Stimulated activated CD4-positive, alpha-beta T cell treated with anti-CD3 and anti-CD28 coated beads, Interleukin-1b, Interleukin-23, amount 100 ng/mL, for 48 hours (primary cell): ENCODE results near the gene LAMA4.

Experiments used
- DNase-seq: peaks from one replicate; pipeline ENCODE4 v3.0.0-alpha.2; 2020

LAMA4 gene

DNA sequence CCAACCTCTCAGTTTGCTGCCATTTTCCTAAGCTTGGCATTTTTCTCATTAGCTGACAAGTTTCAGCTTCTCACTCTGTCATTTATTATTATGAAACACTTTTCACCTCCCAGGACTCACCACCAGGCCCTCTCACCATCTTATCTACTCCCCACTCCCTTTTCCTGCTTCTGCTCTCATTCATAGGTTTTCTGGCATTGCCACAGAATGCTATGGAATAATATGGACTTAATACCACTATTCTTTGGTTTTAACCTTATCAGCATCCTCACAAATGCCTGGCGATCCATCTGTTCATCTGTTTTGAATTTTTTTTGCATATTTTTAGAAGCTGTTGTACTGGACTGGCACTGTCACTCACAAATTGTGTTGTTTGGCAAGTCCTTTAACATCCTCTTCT lies 16.4 kb upstream of the LAMA4 start:
- no peak for DNase-seq

DNA sequence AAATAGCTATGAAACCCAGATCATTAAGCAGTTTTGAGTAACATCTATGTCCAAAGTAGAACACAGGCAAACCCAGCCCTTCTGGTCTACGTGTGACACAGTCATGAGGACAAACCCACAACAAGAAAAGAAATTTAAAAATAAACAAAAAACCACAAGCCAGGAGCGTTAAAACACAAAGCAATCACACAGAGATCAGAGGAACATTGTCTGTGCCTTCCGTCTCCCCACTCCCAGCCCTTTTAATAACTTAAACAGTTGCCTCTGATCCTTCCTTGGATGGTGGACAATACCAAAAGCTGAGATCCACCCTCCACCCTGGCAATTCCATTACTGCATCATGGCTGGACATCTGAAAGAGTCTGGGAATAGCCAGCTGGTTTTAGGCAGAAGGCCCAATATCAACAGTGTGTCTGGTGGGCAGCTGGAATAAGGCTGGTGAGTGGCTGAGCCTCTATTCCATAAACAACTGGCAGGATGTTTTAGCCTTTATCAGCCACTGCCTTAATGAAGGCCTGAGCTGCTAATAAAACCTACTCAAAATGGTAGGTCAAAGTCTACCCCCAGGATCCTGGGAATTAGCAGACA lies 15.7 kb upstream of the LAMA4 start:
- no peak for DNase-seq

DNA sequence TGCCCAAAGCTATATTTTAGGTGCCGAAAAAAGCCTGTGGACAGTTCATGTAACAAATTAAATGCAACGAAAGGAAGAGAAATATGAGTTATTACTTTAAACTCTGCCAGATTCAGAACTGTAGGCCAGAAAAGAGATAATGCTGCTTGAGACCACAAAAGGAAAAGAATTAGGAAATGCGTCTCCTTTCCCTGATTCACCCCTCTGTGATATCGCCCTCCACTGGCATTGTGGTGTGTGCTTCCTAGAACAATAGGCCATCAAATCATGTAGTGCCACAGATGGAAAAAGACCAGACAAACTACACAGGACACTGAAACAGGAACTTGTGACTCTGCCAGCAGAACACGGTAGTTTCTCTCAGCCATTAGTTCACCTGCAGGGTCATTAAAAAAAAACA lies 14.7 kb upstream of the LAMA4 start:
- DNase-seq, result no peak

DNA sequence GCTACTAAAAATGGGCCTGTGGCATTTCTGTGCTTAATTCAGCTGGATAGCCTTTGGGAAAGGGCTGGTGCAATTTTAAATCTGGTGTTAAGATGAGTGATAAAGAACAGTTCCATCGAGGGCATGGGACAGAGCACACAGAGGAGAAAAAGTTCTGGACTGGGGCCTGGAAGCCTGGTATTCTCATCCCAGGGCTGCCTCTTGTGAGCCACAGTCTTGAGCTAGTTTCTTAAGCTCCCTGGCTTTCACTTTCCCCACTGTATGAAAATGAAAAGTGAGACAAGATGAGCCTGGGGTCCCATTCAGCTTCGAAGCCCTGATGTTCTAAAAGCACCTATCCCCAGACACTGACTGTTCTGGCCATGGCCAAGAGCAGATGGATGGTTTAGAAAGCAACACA lies 14.3 kb upstream of the LAMA4 start:
- DNase-seq, result no peak

DNA sequence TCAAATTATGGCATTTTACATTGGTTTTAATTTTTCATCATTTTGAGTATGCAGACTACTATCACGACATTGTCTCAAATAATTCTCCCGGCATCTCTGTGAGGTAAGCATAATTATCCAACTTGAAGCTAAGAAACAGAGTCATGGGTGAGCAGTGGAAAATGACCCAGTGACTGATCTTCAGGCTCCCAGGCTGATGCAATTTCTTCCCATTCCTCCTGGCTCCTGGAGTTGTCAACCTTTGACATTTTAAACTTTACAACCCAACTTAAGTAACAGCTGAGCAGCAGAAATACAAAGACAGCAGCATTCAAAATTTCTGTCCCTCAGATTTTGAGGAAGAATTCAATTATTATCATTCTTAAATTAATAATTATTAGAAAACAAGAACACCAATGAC lies 13.7 kb upstream of the LAMA4 start:
- no peak for DNase-seq

DNA sequence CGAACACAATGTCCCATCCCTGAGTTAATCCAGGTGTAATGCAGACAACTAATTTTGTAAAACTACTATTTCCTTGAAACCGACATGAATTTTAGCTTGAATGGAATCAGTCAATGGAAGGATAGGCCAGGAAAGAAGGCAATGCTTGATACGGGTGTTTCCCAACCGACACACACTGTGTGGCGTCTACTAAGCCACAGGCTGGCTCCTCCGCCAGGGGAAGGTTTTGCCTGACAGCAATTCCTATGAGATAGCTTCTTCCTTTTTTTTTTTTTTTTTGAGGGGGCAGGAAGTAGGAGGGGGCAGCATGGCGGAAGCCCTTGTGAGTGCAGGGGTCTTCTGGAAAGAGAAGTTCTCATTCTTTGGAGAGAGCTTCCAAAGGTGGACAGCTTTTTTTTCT lies 12.0 kb upstream of the LAMA4 start:
- no peak for DNase-seq

DNA sequence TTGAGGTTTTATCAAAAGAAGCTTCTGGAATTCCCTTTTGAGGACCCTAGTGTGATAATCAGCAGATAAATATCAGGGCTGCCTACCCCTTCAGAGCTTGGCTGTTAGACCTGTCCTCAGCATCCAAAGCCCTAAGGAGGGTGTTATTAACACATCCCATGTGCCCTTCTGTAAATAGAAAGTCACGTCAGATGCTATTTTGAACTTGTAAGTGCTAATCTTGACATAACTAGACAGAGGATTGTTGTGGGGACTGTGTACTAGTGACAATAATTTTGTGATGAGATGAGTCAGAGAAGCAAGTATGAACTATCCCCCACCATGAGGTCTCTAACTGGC lies 4.9 kb upstream of the LAMA4 start:
- DNase-seq, result no peak

DNA sequence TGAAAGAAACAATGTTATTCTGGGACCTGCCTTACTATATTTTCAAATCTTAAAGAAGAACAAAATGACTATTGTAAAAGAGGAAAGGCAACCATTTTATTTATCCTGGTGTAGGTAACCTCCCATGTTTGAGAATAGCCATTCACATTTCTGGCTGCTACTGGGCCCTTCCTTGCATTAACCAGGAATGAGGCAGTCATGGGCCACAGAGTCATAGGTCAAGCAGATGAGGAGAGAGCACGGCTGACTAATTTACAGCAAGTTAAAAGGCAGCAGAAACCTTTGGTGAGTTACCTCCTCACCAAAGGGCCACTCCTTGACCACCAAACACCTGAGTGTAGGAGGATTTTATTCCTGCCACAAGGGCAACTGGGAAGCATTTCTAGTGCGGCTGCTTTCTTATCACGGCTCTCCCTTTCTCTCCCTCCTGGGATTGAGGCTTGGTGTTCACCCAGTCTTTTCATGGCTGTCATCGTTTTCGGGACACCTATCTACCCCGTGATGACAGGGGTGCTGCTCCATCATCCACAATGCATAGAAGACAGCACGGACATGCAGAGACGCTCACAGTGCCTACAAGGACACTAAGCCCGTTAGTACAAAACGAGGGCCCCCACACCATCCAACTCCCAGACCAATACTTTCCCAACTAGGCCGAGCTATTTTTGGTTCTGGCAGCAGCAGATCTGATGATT lies 4.4 kb upstream of the LAMA4 start:
- DNase-seq, result no peak

DNA sequence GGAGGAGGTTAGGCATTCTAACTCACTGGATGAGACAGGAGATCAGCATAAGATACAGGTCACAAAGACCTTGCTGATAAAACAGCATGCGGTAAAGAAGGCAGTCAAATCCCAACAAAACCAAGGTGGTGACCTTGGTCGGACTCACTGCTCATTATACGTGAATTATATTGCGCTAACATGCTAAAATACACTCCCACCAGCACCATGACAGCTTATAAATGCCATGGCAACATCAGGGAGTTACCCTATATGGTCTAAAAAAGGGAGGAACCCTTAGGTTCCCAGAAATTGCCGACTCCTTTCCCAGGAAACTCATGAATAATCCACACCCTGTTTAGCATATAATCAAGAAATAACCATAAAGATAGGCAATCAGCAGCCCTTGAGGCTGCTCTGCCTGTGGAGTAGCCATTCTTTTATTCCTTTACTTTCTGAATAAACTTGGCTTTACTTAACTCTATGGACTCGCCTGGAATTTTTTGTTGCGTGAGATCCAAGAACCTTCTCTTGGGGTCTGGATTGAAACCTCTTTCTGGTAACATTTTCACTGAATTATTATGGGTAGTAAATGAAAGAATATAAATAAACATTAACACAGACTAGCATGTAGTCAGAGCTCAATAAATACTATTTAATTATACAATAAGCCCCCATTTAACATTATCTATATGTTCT lies 3.0 kb upstream of the LAMA4 start:
- no peak for DNase-seq

DNA sequence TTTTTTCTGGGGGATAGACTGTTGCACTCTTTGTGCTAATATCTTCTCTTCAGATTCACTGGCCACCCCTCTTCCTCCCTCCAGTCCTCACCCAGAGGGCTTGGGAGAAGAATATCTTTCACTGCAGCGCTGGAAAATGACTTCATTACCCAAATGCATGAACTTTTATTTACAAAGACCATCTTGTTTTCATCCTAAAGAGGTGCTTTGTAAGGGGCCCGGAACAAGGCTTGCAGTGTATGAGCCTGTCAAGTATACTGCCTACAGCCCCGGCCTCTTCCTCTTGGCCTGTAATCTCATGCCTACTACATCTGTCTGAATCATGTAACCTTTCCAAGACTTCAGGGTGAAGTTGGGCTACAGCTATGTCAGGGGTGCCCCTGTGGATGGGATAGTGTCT lies 554 bp upstream of the LAMA4 start:
- DNase-seq, result no peak

DNA sequence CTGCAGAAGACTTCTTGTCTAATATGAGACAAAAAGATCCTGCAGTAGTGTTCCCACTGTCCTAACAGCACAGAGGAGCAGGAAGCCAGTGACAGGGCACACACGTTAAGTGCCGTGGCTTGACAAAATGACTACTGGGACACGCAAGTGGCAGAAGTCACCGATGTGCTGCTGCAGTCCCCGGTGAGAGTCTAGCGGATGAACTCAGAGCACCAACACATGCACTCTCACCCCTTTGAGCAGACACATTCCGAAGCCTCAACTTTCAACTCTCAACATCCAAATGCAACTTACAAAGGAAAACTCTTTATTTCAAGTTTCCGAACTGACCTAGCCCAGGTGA lies 898 bp downstream of the LAMA4 start:
- DNase-seq, result no peak

DNA sequence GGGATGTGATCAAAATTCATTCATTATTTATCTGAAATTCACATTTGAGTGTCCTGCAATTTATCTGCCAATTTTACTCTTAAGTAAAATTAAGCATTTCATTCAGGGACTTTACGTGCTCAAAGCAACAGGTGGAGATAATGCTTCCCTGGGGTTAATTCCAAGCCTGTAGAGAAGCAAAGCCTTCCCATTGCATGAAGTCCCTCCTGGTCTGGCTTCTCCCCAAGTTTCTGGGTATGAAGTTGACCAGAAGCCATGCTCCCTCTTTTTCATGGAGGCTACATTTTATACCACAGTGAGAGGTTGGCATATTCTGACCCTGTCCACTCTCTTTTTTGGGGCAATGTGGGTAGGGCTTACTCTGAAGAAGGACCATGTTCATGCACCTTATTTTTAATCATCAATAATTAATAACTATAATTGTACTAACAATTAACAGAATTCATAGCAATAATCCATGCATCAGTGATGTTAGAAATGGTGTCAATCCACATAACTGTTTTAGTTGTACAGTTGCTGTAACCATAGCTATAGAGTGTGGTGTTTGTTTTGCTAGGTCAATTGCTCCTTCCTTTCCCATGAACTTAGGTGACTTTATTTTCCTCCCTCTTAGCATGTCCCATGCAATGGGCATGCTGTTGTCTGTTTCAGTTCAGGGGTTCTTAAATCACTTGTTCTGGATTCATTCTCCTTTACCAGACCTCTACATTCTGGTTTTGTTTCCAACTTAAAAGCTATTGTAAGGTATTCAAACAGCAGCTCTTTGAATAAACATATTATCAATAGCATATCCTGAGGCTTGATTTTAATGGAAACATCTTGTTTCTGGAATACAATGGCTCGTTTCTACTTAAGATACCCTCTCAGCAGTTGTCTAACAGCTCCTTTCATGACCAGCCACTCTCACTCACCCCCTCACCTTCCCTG lies 1.5 kb downstream of the LAMA4 start:
- DNase-seq, result no peak

DNA sequence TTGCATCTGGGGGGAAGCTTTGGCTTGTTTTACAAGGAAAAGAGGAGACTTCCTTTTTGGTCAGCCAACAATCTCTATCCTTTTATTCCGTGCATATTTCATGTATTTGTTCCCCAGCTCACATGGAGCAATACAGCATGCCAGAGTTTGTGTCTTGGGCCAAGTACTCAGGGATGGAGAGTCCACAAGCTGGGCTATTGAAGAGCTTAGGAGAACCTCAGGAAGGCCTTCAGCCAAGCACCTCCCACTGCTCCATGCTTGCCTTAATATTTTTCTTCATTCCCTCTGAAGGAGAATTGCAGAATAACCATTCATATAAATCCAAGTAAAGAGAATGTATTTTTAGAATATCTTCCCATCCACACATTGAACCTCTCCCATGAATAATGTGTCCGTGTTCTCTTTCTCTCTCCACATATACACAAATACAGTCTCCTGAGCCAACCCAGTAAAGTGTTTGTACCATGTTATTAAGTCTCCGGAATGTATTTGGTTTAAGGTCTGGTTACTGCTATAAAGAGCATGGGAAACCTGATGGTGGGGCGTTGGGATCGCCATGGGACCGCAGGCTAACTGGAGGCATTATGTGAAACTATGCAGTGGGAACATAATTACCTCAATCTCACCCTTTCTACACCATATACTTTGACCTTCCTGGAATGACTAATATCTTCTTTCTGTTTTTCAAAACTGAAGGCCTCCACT lies 3.0 kb downstream of the LAMA4 start:
- no peak for DNase-seq

DNA sequence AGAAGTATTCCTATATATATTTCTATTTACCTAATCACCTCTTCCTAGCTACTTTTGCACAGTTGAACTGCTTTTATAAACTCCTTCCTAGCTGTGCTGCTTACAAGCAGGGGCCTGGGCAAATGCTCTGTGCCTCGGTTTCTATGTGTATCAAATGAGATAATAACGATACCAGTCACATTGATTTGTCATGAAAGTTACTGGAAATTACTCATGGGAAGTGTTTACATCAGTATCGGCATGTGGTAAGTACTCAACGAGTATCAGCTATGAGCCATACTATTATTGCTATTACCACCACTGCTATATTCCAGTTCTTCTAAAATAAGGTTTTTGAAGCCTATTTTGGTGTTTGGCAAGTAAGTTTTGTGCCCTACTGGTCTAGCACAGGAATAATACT lies 4.9 kb downstream of the LAMA4 start:
- DNase-seq, result no peak

DNA sequence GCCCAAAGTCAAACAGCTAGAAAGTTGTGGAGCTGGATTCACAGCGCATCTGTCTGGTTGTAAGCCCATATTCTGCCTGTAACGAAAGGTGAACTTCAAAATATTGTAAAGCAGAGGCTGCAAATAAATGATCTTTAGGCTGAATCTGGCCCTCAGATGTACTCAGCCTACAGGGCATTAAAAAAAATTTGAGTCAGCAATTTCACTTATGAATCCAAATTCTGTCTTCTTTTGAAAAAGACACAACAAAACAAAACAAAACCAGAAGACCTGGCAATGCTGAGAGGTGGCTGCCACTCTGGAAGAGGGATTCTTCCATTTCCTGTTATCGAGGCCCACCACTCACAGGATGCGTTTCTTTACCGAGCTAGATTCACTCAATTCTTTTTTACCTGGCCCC lies 7.1 kb downstream of the LAMA4 start:
- DNase-seq, result no peak

DNA sequence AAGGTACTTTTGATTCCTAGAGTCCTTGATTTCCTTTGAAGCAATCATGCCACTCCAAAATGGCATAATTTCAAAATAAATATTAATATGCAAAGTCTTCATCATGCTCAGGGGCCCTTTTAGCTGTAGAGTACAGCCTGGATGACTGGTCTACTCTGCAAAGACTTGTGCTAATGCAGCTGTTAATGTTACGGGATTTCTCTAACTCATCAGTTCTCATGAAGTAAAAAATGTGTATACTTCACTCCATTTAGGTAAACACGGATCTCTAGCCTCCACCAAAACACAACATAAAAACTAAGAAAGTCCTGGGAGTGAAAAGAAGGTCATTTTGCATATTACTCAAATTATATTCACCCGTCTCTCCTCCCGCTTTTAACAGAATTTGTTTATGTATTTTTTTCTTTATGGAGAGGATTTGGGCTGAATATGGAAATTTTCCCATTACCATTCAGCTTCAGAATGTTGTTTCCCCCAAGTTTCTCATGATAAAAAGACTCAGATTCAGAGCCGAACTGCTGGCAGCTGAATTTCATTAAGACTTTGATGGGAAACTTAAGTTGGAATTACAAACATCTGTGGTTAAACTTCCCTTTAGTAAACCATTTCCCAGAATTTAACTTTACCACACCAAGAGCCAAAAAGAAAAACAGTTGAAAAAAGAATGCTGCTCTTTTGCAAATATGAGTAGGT lies 8.7 kb downstream of the LAMA4 start:
- no peak for DNase-seq

DNA sequence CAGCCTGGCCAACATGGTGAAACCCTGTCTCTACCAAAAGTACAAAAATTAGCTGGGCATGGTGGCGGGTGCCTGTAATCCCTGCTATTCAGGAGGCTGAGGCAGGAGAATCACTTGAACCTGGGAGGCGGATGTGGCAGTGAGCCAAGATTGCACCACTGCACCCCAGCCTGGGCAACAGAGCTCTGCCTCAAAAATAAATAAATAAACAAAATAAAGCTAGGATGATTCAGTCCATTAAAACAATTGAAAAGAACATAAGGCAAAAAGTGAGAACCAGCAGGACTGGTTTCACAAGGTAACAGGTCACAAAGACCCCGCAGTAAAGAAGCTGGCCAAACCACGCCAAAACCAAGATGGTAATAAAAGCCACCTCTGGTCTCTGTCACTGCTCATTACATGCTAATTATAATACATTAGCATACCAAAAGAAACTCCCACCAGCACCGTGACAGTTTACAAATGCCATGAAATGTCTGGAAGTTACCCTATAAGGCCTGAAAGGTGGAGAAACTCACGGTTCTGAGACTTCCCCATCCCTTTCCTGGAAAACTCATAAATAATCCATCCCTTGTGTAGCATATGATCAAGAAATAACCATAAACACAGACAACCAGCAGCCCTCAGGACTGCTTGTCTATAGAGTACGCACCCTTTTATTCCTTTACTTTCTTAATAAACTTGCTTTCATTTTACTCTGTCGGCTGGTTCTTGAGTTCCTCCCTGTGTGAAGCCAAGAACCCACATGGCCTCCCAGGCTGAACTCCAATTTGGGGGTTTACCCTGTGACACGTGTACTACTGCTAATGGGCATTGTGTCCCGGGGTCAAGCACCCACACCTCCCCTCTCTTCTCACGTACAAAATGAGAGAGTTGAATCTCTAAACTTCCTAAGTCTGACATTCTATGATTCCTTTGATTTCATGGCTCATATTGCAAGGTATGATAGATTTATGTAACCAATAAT lies 10.2 kb downstream of the LAMA4 start:
- no peak for DNase-seq

DNA sequence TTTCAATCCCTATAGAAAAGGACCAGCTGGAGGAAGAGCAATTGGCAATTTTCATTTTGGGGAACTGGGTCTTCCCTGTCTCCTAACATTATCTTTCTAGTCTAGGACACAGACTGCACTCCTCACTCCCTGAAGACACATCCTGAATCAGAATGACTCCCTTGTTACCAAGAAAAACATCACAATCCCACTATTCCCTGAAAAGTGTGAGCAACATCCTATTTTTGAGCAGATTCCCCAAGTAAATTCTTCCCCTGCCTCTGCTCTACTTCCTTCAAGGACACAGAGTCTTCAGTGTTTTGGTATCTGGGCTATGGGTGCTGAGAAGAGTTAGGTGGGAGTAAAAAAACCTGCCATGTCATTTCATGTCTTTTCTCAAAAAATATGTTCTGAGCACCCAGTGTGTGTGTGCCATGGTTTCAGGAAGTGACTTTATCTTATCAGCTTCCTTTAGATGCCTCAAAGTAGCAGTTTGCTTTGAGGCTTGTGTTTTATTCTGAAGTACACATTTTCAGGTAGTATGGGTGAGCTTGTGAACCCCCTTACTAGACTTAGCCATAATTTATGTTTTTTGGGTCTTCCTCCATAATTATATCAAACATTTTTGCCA lies 12.4 kb downstream of the LAMA4 start:
- DNase-seq, result no peak

DNA sequence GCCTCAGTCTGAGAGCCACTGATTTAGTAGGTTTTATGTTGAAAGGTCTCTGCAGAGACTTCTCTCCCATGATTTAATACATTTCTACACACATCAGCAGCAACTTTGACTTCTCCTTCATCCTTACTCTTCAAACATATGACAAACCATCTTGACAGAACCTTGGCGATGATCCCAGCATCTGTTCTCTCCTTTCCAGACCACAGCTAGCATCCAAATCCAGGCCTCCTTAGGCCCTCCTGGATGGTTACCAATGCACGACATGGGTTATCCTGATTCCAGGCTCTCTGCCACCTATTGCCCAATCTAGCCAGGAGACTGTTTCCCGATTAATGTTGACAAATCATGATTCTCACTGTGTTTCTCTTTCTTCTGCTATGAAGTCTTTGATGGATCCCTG lies 16.8 kb downstream of the LAMA4 start:
- no peak for DNase-seq

DNA sequence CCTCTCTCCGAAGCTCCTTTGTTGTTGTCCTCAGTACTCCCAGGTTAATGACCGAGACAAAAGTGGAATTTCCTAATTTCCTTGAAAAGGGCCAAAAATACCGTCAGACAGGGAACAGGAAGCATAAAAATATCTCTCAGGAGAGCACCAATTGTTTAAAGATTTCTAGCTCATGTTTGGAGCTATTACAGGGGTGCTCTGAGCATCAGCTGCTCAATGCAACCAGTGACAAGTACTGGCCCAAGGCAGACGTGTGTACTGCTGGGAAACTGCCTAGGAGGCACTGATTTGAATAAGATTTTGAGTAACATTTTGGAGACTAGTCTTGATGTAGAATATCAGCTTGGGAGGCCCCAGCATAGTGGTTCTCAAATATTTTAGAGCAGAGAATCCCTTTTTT lies 17.3 kb downstream of the LAMA4 start:
- DNase-seq, result no peak

DNA sequence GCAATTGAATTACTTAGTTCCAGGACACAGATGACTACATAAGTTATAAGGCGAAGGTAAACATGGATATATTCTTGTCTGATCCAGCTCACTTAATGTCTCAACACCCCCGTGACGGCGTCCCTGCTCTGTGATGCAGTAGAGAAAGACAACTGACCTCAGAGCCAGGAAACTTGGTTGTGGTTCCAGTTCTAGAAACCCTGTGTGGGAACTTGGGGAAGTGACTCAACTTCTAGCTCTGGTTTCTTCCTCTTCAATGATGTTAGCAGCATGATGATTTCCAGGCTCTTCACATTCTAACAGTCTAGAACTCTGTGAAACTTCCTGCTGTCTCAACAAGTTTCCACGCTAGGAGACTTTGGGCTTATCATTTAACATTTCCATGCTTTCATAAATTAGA lies 18.4 kb downstream of the LAMA4 start:
- peak; percentile 75 for DNase-seq
